H1 (cell line): ENCODE results near the gene SH2B2. TPM values are rescaled to one million over a fixed set of nuclear protein-coding genes. Genes with fewer than 3 reads are reported as not detected.

Experiments used
- CTCF ChIA-PET: fragments of 300-600 bp; sonication (Branson Sonifier 250); formaldehyde crosslinking; loops from one replicate; lab custom pipeline; 2021; ENCODE audit not compliant: partially characterized antibody; lab: Charles Lee
- POLR2A ChIA-PET: fragments of 300-600 bp; sonication (Branson Sonifier 250); formaldehyde crosslinking; loops from one replicate; lab custom pipeline; 2021; ENCODE audit warnings: inconsistent platforms; ENCODE audit not compliant: partially characterized antibody; lab: Charles Lee
- DNase-seq, 2 experiments: peaks; one replicate each; pipeline versions ENCODE4 v3.0.0 to v3.0.0-alpha.2; 2010 to 2022; ENCODE audit warnings: low spot score in 2 of 2, low read depth in 1 of 2, mixed read lengths in 1 of 2
- FAIRE-seq: peaks from 2 replicates; lab custom pipeline; 2011; peaks lifted over from hg19 to GRCh38; lab: Jason Lieb, UNC
- H2AFZ ChIP-seq: 2 replicates; pipeline ENCODE4 v1.8.1; 2012; ENCODE audit warnings: low read length, inconsistent platforms
- H2AK5ac ChIP-seq: 2 replicates; pipeline ENCODE4 v1.6.1; 2013; ENCODE audit warnings: low read depth, low read length
- H2BK120ac ChIP-seq: replicated peaks from 2 replicates; pipeline ENCODE3; 2013; ENCODE audit warnings: low read depth, low read length, inconsistent platforms
- H2BK12ac ChIP-seq: 2 replicates; pipeline ENCODE4 v1.6.1; 2013; ENCODE audit warnings: low read depth, low read length
- H2BK15ac ChIP-seq: 2 replicates; pipeline ENCODE4 v1.6.1; 2013; ENCODE audit warnings: low read length
- H2BK20ac ChIP-seq: 2 replicates; pipeline ENCODE4 v1.6.1; 2013; ENCODE audit warnings: low read length
- H2BK5ac ChIP-seq: 2 replicates; pipeline ENCODE4 v1.6.1; 2013; ENCODE audit warnings: low read depth, low read length
- H3K14ac ChIP-seq: 2 replicates; pipeline ENCODE4 v1.6.1; 2013; ENCODE audit warnings: inconsistent platforms; ENCODE audit not compliant: insufficient read length
- H3K18ac ChIP-seq: 2 replicates; pipeline ENCODE4 v1.6.1; 2013; ENCODE audit warnings: low read length; ENCODE audit errors: extremely low read depth
- H3K23ac ChIP-seq: 2 replicates; pipeline ENCODE4 v1.6.1; 2013; ENCODE audit warnings: inconsistent platforms; ENCODE audit not compliant: insufficient read length
- H3K23me2 ChIP-seq: 2 replicates; pipeline ENCODE4 v1.6.1; 2013; ENCODE audit warnings: low read depth, low read length
- H3K27ac ChIP-seq: 2 replicates; pipeline ENCODE4 v1.6.1; 2011; ENCODE audit warnings: low read depth, low read length, inconsistent platforms
- H3K27me3 ChIP-seq, 4 experiments: replicated peaks in 1 of 4; 1 replicate in 1 of 4; 2 replicates in 3 of 4; pipeline versions ENCODE4 v1.6.1 to v1.8.1; 2011 to 2013; ENCODE audit warnings: low read length in 3 of 4, mild to moderate bottlenecking in 3 of 4, inconsistent platforms in 2 of 4, mixed read lengths in 2 of 4, moderate library complexity in 1 of 4; ENCODE audit not compliant: control insufficient read depth in 3 of 4, insufficient read depth in 3 of 4; ENCODE audit errors: extremely low read depth in 1 of 4
- H3K36me3 ChIP-seq, 4 experiments: 2 replicates each; pipeline versions ENCODE4 v1.6.1 to v1.8.1; 2011 to 2013; ENCODE audit warnings: mild to moderate bottlenecking in 4 of 4, low read length in 3 of 4, moderate library complexity in 2 of 4, control low read depth in 1 of 4, inconsistent platforms in 1 of 4; ENCODE audit not compliant: insufficient read depth in 4 of 4, control insufficient read depth in 2 of 4
- H3K4ac ChIP-seq: replicated peaks from 2 replicates; pipeline ENCODE3; 2013; ENCODE audit warnings: low read length, low read depth, mixed read lengths, inconsistent platforms; ENCODE audit not compliant: insufficient read length
- H3K4me1 ChIP-seq, 4 experiments: replicated peaks in 1 of 4; 1 replicate in 1 of 4; 2 replicates in 3 of 4; pipeline versions ENCODE4 v1.6.1 to v1.8.1; 2011 to 2013; ENCODE audit warnings: low read length in 3 of 4, inconsistent platforms in 2 of 4, mixed read lengths in 1 of 4; ENCODE audit not compliant: insufficient read depth in 4 of 4, control insufficient read depth in 3 of 4
- H3K4me2 ChIP-seq, 2 experiments: 2 replicates each; pipeline versions ENCODE4 v1.6.1 to v1.8.1; 2011 to 2013; ENCODE audit warnings: low read depth in 2 of 2, low read length in 2 of 2, control low read depth in 1 of 2, inconsistent platforms in 1 of 2, mild to moderate bottlenecking in 1 of 2; ENCODE audit not compliant: insufficient read depth in 1 of 2
- H3K4me3 ChIP-seq, 4 experiments: fragments of 200-600, 300-600 bp in 1 of 4; sonication (generic), shearing (Covaris generic), sonication (Bioruptor Twin) in 1 of 4; 2 replicates each; pipeline versions ENCODE4 v1.5.1 to v1.8.1; 2011 to 2016; ENCODE audit warnings: low read length in 4 of 4, low read depth in 3 of 4, control low read depth in 2 of 4, inconsistent platforms in 2 of 4, mild to moderate bottlenecking in 2 of 4, mixed read lengths in 1 of 4, moderate library complexity in 1 of 4; ENCODE audit not compliant: insufficient read depth in 2 of 4; ENCODE audit errors: extremely low read depth in 1 of 4
- H3K56ac ChIP-seq: replicated peaks from 2 replicates; pipeline ENCODE3; 2013; ENCODE audit warnings: low read depth, mild to moderate bottlenecking, mixed read lengths, low read length, inconsistent platforms; ENCODE audit not compliant: insufficient read length
- H3K79me1 ChIP-seq: 2 replicates; pipeline ENCODE4 v1.6.1; 2013; ENCODE audit warnings: low read depth, low read length, control low read depth
- H3K79me2 ChIP-seq, 2 experiments: 2 replicates each; pipeline versions ENCODE4 v1.6.1 to v1.8.1; 2012 to 2013; ENCODE audit warnings: low read length in 2 of 2, mild to moderate bottlenecking in 2 of 2, inconsistent platforms in 1 of 2; ENCODE audit not compliant: insufficient read depth in 2 of 2, control insufficient read depth in 1 of 2
- H3K9ac ChIP-seq, 4 experiments: replicated peaks in 1 of 4; 1 replicate in 1 of 4; 2 replicates in 3 of 4; pipeline versions ENCODE4 v1.6.1 to v1.8.1; 2011 to 2013; ENCODE audit warnings: low read depth in 3 of 4, low read length in 3 of 4, control low read depth in 2 of 4, mild to moderate bottlenecking in 2 of 4, moderate library complexity in 2 of 4, inconsistent platforms in 1 of 4; ENCODE audit errors: extremely low read depth in 1 of 4
- H3K9me3 ChIP-seq, 2 experiments: 2 replicates each; pipeline versions ENCODE4 v1.6.1 to v1.8.1; 2012 to 2013; ENCODE audit warnings: mild to moderate bottlenecking in 2 of 2, moderate library complexity in 2 of 2, control low read depth in 1 of 2, inconsistent platforms in 1 of 2, low read depth in 1 of 2, low read length in 1 of 2, mixed read lengths in 1 of 2; ENCODE audit not compliant: insufficient read depth in 2 of 2
- H4K20me1 ChIP-seq, 2 experiments: replicated peaks in 1 of 2; 2 replicates each; pipeline versions ENCODE3 to v1.8.1; 2011 to 2013; ENCODE audit warnings: inconsistent platforms in 2 of 2, low read length in 2 of 2, mild to moderate bottlenecking in 1 of 2; ENCODE audit not compliant: insufficient read depth in 2 of 2, control insufficient read depth in 1 of 2
- H4K5ac ChIP-seq: 2 replicates; pipeline ENCODE4 v1.6.1; 2013; ENCODE audit warnings: low read length, low read depth, mixed read lengths, inconsistent platforms; ENCODE audit not compliant: insufficient read length
- H4K8ac ChIP-seq: 2 replicates; pipeline ENCODE4 v1.8.0; 2013; ENCODE audit warnings: mild to moderate bottlenecking, moderate library complexity, low read length, inconsistent platforms; ENCODE audit not compliant: insufficient read depth; ENCODE audit errors: extremely low read depth
- H4K91ac ChIP-seq: replicated peaks from 2 replicates; pipeline ENCODE3; 2013; ENCODE audit warnings: low read length, mixed read lengths, inconsistent platforms; ENCODE audit not compliant: insufficient read length
- SP1 ChIP-seq: IDR thresholded peaks from 2 replicates; pipeline ENCODE4 v1.6.1; 2011; ENCODE audit warnings: low read depth, low read length
- SRF ChIP-seq: IDR thresholded peaks from 2 replicates; pipeline ENCODE4 v1.6.1; 2011; ENCODE audit warnings: mild to moderate bottlenecking, low read depth, low read length, moderate library complexity
- WGBS, 2 experiments: shearing (Covaris generic) in 1 of 2; methylation state at CpG; one replicate each; pipeline versions ENCODE4 v1.1.6 to v1.1.7; 2013 to 2015; ENCODE audit warnings: low lambda C conversion rate in 2 of 2, mixed read lengths in 2 of 2, inconsistent platforms in 1 of 2, low coverage in 1 of 2, missing lambda C conversion rate in 1 of 2; ENCODE audit not compliant: insufficient replicate concordance in 2 of 2, insufficient coverage in 1 of 2, insufficient read length in 1 of 2; ENCODE audit errors: extremely low coverage in 1 of 2, missing lambda C conversion rate in 1 of 2; 5-methylcytosine and 5-hydroxymethylcytosine counted together
- polyA plus RNA-seq, 7 experiments: library from polyadenylated mRNA; depleted of rRNA in 3 of 7; stranded (reverse) in 5 of 7; unstranded in 2 of 7; fragments of >200 nt in 5 of 7; fragments of 200-250 nt in 2 of 7; gene quantifications; 1 replicate in 5 of 7; 2 replicates in 1 of 7; 4 replicates in 1 of 7; pipeline versions ENCODE4 v1.2.1 to v1.2.3, GENCODE V29; 2011 to 2013; ENCODE audit warnings: missing spikeins in 2 of 7, mixed read lengths in 2 of 7
- total RNA-seq: library from RNA; stranded (reverse); fragmentation: NEBNext Ultra II Directional; extraction: Animal tissue kit (Norgen Biotek cat#: 25700); gene quantifications from 2 replicates; pipeline ENCODE4 v1.2.1, GENCODE V29; 2021

The SH2B2 gene
- total and polyA plus RNA-seq, 2 of the 8 experiments (the other 6 are each of a cell fraction or from before 2014, with no cell fraction given): 11.5 to 18.7 TPM

- no peak overlapping the region for H2BK120ac ChIP-seq
- no peak overlapping the region for H2BK15ac ChIP-seq
- no peak overlapping the region for H2AFZ ChIP-seq
- H3K9me3 ChIP-seq: no peaks in the 10 kb centered on the region
- H3K4me2 ChIP-seq: no peak overlapping the region
- 81% methylated on average over 13 of the region's 13 CpGs; no CpG with 5 or more reads in 1 of the 2 experiments for WGBS, 2 experiments
- peaks cover 0 to 3% (median 0%) of the 10 kb centered on the region in 4 experiments; a peak in 1 of 7 replicates for H3K4me1 ChIP-seq
- H3K23me2 ChIP-seq: no peaks in the 10 kb centered on the region
- no peak overlapping the region for H3K27ac ChIP-seq
- no peak overlapping the region for H4K8ac ChIP-seq
- H3K36me3 ChIP-seq: no peaks in the 10 kb centered on the region
- no peak overlapping the region for H3K9ac ChIP-seq
- ChIA-PET CTCF (interaction anchor here (0.5 to 3.0 kb wide), 16 partner anchors 8 to 1682 kb away, joined by 3 to 20 read pairs (median 4); no protein-coding TSS in a partner anchor), POLR2A (interaction anchor here (1.4 kb wide), 1 partner anchor 695 kb away, joined by 3 read pairs; no protein-coding TSS in a partner anchor)
- no peak overlapping the region for H3K56ac ChIP-seq
- H2AK5ac ChIP-seq: 0 out of 2 replicates have a peak overlapping the region, but pooled peaks have one; percentile 24
- H3K14ac ChIP-seq: no peak overlapping the region
- no peaks in the 10 kb centered on the region for H3K27me3 ChIP-seq
- no peak overlapping the region for H2BK5ac ChIP-seq
- H3K23ac ChIP-seq: no peak overlapping the region
- no peak overlapping the region for H3K4ac ChIP-seq
- DNase-seq: no peak
- FAIRE-seq: no peak
- no peaks in the 10 kb centered on the region for H3K79me1 ChIP-seq
- H2BK20ac ChIP-seq: no peak overlapping the region
- H3K4me3 ChIP-seq: no peak overlapping the region
- H2BK12ac ChIP-seq: 0 out of 2 replicates have a peak overlapping the region, but pooled peaks have one; percentile 55
- no peaks in the 10 kb centered on the region for H4K20me1 ChIP-seq
- no peak overlapping the region for H4K91ac ChIP-seq
- no peak overlapping the region for H4K5ac ChIP-seq
- H3K18ac ChIP-seq: no peak overlapping the region
- no peaks in the 10 kb centered on the region for H3K79me2 ChIP-seq
- TF ChIP-seq SRF: no peak
- TF ChIP-seq SP1: no peak
These were observed 16.3 kb upstream of the SH2B2 start for GRCh38 chr7:102270178-102270887.
